ENCODE measurements around the gene RAB34. TPM values are rescaled to one million over a fixed set of nuclear protein-coding genes. Genes with fewer than 3 reads are reported as not detected.

Gene RAB34
- total and polyA plus RNA-seq, 9 of the 15 experiments (the other 6 are each of a cell fraction or from before 2014, with no cell fraction given), result 0.07 to 3.8 (median 0.46) TPM; not detected in 1

GRCh38 chr17:28710861-28711722 lies 6.6 kb downstream of the RAB34 start (continued):
- TF ChIP-seq POLR2AphosphoS5 (IDR thresholded peaks at IDR 0.05; ENCODE audit: control insufficient read depth, insufficient read depth, low read depth, low read length), result peak; percentile 78
- TF ChIP-seq HEY1 (CRISPR knock-in tag; IDR thresholded peaks at IDR 0.05; ENCODE audit: borderline replicate concordance), result no peak
- peak; percentile 97 for TF ChIP-seq ZBTB7A (IDR thresholded peaks at IDR 0.05; ENCODE audit: borderline replicate concordance, control insufficient read depth, low read depth, low read length)
- no peak for TF ChIP-seq CC2D1A (IDR thresholded peaks at IDR 0.05)
- TF ChIP-seq ZMIZ1 (IDR thresholded peaks at IDR 0.05; ENCODE audit: low read depth in 2 of 2, low read length in 2 of 2), result no peak
- no peak for TF ChIP-seq PURB (CRISPR knock-in tag; IDR thresholded peaks at IDR 0.05; ENCODE audit: low read depth)
- 0 out of 2 replicates have a peak, but pooled peaks have one; percentile 38 for TF ChIP-seq HIVEP1 (CRISPR knock-in tag; IDR thresholded peaks at IDR 0.05)
- TF ChIP-seq PYGO2 (tag; IDR thresholded peaks at IDR 0.05), result no peak
- peak; percentile 93 for TF ChIP-seq ZNF395 (CRISPR knock-in tag; IDR thresholded peaks at IDR 0.05)
- peak; percentile 60 for TF ChIP-seq NFIC (IDR thresholded peaks at IDR 0.05)
- TF ChIP-seq CCNT2 (IDR thresholded peaks at IDR 0.05; ENCODE audit: borderline replicate concordance, extremely low read depth, insufficient read length, low read depth, low read length), result peak; percentile 87
- peak; percentile 99 for TF ChIP-seq L3MBTL2 (IDR thresholded peaks at IDR 0.05)
- TF ChIP-seq ZSCAN32 (CRISPR knock-in tag; IDR thresholded peaks at IDR 0.05), result no peak
- peak; percentile 83; the same call in 1 of the 2 replicates for TF ChIP-seq FOXP1 (CRISPR knock-in tag; IDR thresholded peaks at IDR 0.05)
- TF ChIP-seq TAF1 (IDR thresholded peaks at IDR 0.05; ENCODE audit: control insufficient read depth, extremely low read depth, insufficient read depth, low read length, severe bottlenecking), result peak; percentile 73
- no peak for TF ChIP-seq ZBTB26 (CRISPR knock-in tag; IDR thresholded peaks at IDR 0.05)
- TF ChIP-seq ZNF79 (CRISPR knock-in tag; IDR thresholded peaks at IDR 0.05; ENCODE audit: low read depth), result no peak
- TF ChIP-seq BCL6 (CRISPR knock-in tag; IDR thresholded peaks at IDR 0.05), result no peak
- no peak for TF ChIP-seq RFX5 (IDR thresholded peaks at IDR 0.05; ENCODE audit: low read depth, low read length)
- TF ChIP-seq MCM7 (IDR thresholded peaks at IDR 0.05), result no peak
